NCI-H460 (cell line): ENCODE measurements around the gene PDGFD. TPM values are rescaled to one million over a fixed set of nuclear protein-coding genes. Genes with fewer than 3 reads are reported as not detected.
"Not testable (repeated sequence)": the region's sequence is repeated elsewhere in the genome, so short reads cannot be mapped to it uniquely, and the experiment has no call there.

ENCODE experiments used
- DNase-seq: peaks from one replicate; pipeline ENCODE4 v3.0.0-alpha.2; 2016; ENCODE audit warnings: low read depth; ENCODE audit errors: extremely low read depth
- total RNA-seq: library from RNA; depleted of rRNA; stranded (reverse); fragments of >200 nt; shearing (Covaris generic); gene quantifications from 2 replicates; pipeline ENCODE4 v1.2.3, GENCODE V29; 2014

The PDGFD gene
- total RNA-seq, 1 experiment from 2014 or later = 0.02 TPM

GRCh38 chr11:104057908-104058307 is 106.0 kb downstream of the PDGFD start:
- DNase-seq = no peak

- DNase-seq = no peak
These were observed 108.4 kb downstream of the PDGFD start for GRCh38 chr11:104055596-104055995.

- no peak for DNase-seq
These were observed 108.9 kb downstream of the PDGFD start for GRCh38 chr11:104054911-104055529.

- no peak for DNase-seq
These were observed 110.0 kb downstream of the PDGFD start for GRCh38 chr11:104053743-104054478.

GRCh38 chr11:104051778-104052177 is 112.2 kb downstream of the PDGFD start:
- no peak for DNase-seq

GRCh38 chr11:104049116-104049515 is 114.8 kb downstream of the PDGFD start:
- no peak for DNase-seq

GRCh38 chr11:104046858-104047257 is 117.1 kb downstream of the PDGFD start:
- DNase-seq = not testable (repeated sequence)

- no peak for DNase-seq
These were observed 117.6 kb downstream of the PDGFD start for GRCh38 chr11:104046331-104046730.

- no peak for DNase-seq
These were observed 120.2 kb downstream of the PDGFD start for GRCh38 chr11:104043678-104044239.

- no peak for DNase-seq
These were observed 120.8 kb downstream of the PDGFD start for GRCh38 chr11:104043142-104043541.

- no peak for DNase-seq
These were observed 122.2 kb downstream of the PDGFD start for GRCh38 chr11:104041792-104042191.

GRCh38 chr11:104036995-104037394 is 127.0 kb downstream of the PDGFD start:
- DNase-seq = no peak

- DNase-seq = no peak
These were observed 127.4 kb downstream of the PDGFD start, which contains the start of gene DDI1 for GRCh38 chr11:104036588-104036987. Gene DDI1 (plus strand): TSS chr11:104036640. CDS start chr11:104036823, 183 bp downstream.

- DNase-seq = no peak
These were observed 130.4 kb downstream of the PDGFD start for GRCh38 chr11:104033561-104033960.

GRCh38 chr11:104033134-104033533 is 130.8 kb downstream of the PDGFD start:
- DNase-seq = no peak

GRCh38 chr11:104028476-104029263 is 135.3 kb downstream of the PDGFD start:
- DNase-seq = no peak

- DNase-seq = no peak
These were observed 139.4 kb downstream of the PDGFD start for GRCh38 chr11:104024572-104024971.

- no peak for DNase-seq
These were observed 148.1 kb downstream of the PDGFD start for GRCh38 chr11:104015649-104016415.

- no peak for DNase-seq
These were observed 152.9 kb downstream of the PDGFD start for GRCh38 chr11:104011044-104011443.

GRCh38 chr11:104009744-104010143 is 154.2 kb downstream of the PDGFD start:
- no peak for DNase-seq
